HG03354 (cell line): ENCODE results near the gene CD40.

ENCODE experiments used
- ATAC-seq: cut with Tn5 transposase; IDR thresholded peaks from one replicate; pipeline ENCODE4 v1.9.1; 2021; ENCODE audit warnings: mild to moderate bottlenecking; ENCODE audit not compliant: unreplicated experiment, poor library complexity, severe bottlenecking

CD40 gene

DNA sequence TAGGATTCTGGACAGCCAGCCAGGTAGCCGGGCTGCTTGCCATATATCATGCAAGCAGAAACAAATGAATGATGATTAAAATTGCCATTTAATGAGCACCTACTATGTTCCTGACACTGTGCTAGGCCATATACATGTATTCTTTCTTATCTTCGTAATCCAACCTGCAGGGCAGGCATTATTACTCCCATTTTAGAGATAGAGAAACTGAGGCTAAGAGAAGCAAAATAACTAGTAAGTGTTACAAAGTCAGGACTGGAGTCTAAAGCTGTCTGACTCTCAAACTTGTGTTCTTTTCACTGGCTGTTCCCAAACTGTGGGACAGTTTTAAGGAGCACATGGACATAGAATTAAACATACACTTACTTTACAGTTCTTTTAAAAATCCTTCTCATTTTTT is 2.0 kb downstream of the CD40 start:
- ATAC-seq = no peak

DNA sequence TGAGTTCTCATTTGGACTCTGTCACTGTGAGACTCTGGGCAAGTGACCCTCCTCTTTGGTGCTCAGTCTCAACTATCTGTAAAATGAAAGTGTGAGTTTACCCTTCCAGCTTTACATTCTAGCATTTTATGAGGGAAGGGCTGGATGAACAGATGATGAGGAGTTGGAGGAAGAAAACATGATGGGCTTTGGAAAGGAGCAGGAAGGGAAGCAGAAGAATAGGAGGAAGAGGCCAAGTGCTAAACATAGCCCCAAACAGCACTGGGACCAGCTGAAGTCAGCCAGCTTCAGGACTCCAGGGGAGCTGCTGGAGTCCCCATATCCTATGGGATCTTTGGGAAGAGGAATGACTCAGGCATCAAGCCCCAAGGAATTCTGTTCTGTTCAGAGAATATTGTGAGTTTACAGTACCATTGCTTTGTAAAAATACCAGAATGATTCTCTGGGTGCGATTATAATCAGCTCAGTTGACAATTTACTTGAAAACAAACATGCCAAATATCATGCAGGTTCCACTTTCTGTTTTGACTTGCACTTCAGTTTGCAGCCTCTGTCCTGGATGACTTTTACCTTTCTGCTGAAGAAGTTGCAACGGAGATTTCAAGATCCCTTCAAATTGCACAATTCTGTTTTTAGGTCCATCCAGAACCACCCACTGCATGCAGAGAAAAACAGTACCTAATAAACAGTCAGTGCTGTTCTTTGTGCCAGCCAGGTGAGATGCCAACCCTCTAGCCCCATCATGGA is 3.2 kb downstream of the CD40 start:
- no peak for ATAC-seq

DNA sequence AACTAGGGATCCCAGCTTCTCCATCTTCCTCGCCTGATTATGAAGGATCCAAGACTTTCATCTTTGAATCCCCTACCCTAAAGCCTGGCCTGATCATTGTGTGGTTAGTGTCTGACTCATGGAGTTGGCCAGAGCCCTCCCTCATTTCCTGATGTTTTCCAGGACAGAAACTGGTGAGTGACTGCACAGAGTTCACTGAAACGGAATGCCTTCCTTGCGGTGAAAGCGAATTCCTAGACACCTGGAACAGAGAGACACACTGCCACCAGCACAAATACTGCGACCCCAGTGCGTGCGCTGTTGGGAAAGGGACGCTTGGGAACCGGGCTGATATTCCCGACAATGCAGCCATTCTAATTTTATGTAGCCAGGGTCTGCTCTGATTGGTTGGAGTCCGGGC is 4.0 kb downstream of the CD40 start:
- no peak for ATAC-seq

DNA sequence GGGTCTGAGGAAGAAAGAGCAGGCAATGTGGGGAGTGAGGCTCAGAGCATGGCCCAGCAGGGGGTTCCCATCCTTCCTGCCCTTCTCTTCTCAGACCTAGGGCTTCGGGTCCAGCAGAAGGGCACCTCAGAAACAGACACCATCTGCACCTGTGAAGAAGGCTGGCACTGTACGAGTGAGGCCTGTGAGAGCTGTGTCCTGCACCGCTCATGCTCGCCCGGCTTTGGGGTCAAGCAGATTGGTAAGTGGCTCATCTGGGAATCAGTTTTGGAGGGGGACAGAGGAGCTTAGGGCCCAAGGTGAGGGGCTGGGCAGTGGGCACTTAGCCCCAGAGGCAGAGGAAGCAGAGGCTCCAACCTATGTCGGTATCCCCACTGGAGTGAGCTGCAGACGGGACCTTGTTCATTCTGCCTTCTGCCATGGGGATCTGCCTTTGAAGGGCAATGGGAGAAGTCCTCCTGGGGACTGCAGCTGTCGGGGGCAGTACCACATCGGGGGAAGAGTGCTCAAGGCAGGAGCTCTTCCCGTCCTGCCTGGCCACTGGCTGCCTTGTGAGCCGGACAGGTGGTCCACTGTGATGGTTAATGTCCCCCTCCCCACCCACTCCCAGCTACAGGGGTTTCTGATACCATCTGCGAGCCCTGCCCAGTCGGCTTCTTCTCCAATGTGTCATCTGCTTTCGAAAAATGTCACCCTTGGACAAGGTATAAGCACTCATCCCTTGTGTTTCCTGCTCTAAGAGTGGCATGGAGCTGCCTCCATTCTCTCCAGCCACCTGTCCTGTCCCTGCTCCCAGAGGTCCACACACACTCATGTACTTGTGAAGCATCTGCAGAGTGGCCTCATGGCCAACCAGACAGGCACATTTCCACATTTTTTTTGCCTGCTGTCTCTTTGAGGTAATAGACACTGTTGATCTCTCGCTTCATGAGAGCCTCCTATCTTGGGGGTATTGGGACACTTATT is 4.7 kb downstream of the CD40 start:
- no peak for ATAC-seq

DNA sequence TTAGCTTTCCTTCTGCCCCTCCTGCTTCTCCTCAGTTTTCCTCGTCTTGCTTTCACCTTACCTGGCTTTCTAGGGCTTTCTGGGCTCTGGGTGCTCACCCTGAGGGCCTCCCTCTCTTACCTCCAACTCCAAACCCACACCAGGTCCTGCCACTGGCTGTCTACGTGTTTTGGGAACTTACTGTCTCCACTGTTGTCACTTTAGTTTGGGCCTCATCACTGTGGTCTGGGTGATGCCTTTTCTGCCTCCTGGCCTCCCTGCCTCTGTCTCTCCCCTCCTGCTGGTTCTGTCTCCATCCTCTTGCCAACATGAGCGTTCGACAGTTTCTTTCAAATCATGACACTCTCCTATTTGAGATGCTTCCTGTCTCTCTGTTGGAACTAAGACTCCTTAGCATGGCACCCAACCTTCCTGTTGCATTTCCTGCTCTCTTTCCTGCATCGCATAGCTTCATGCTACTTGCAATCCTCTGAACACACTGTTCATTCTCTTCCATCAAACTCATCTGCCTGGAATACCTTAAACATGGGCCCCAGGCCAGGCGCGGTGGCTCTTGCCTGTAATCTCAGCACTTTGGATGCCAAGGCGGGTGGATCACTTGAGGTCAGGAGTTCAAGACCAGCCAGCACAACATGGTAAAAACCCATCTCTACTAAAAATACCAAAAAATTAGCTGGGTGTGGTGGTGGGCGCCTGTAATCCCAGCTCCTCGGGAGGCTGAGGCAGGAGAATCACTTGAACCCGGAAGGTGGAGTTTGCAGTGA is 5.5 kb downstream of the CD40 start:
- no peak for ATAC-seq

DNA sequence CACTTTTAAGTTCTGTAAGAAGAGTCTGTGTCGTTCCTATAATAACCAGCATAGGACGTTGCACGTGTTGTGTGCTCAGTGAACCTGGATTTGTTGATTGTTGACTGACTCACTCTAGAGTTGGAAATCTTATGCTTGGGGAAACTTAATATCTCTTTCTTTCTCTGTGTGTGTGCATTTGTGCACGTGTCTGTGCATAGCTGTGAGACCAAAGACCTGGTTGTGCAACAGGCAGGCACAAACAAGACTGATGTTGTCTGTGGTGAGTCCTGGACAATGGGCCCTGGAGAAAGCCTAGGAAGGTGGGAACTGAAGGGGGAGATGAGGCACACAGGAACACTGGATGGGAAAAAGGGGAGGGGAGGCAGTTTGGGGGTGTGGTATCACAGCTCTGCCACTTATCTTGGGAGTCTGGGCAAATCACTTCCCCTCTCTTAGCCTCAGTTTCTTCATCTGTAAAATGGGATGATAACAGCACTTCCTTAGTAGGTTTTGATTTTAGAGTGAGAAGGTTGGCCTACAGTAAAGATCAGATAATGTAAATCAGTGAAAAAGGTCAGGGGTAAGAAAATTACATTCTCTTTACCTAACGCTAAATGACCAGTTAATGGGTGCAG is 8.4 kb downstream of the CD40 start:
- no peak for ATAC-seq

DNA sequence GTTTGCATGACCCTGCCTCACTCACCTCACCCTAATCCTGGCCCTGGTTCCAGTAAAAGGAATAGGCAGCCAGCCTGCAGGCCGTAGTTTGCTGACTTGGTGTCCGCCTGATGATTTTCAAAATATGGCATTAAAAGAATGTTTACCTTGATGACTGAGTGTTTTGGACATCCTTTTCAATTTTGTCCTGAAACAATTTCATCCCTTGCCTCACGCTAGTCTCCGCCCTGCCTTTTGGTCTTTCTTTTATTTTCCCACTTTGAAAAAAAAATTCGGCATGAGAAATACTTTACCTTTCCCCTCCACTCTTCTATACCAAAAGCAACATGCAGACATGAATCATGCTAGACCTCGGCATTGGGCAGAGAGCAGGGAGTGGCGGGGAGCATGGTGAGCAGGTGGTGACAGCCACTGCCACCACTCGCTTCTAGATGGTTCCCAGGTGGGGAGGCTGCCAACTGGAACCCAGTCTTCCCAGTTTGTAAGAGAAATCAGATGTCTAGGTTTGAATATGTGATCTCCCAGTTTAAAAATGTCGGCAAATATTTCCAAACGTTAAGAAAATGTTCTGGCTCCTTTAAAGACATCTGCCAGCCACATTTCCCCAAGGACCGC is 9.4 kb downstream of the CD40 start:
- ATAC-seq = no peak

DNA sequence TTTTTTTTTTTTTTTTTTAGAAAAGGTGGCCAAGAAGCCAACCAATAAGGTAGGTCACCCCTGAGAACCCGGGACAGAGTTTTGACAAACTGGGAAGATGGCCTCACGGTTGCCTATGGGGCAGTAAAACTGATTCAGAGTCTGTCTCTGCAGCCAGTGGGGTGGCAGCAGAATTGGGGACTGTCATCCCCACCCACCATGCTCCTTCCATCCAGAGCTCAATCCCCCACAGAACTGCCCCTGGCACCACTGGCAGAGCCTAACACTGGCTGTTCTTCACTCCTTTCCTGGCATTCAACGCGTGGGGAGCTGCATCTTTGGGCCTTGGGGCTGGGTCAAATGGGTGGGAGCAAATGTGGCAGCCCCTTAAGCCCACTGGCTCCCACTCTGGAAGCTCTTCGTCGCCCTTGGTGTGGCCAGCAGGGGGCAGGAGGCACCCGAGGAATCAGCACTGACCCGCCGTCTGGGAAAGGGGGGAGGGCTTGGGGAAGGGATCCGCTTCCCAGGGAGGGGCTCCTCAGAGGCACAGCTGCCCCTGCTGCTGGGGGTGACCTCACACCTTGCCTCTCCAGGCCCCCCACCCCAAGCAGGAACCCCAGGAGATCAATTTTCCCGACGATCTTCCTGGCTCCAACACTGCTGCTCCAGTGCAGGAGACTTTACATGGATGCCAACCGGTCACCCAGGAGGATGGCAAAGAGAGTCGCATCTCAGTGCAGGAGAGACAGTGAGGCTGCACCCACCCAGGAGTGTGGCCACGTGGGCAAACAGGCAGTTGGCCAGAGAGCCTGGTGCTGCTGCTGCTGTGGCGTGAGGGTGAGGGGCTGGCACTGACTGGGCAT is 10.4 kb downstream of the CD40 start:
- ATAC-seq = no peak

DNA sequence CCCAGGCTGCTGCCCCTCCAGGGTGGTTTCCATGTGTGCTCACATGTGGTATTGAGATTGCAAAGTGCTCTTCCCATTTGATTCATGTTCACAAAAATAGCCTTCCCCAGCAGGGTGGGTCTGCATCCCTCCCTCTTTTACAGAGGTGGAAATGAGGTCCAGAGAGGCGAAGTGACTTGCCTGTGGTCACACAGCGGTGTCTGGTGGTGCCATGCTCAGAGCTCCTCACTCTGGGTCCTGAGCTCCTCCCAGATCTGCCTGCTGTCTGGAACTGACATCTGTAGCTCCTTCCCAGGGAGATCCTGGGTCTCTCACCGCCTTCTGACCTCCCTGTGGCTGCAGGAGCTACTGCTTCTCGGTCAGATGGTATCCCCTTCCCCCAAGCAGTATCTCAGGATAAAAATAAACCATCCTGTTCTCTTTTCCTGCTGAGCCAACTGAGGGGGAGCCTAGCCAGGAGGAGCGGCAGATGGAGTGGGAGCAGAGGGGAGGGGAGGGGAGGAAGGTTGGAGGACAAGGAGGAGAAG is 11.9 kb downstream of the CD40 start:
- ATAC-seq = no peak

DNA sequence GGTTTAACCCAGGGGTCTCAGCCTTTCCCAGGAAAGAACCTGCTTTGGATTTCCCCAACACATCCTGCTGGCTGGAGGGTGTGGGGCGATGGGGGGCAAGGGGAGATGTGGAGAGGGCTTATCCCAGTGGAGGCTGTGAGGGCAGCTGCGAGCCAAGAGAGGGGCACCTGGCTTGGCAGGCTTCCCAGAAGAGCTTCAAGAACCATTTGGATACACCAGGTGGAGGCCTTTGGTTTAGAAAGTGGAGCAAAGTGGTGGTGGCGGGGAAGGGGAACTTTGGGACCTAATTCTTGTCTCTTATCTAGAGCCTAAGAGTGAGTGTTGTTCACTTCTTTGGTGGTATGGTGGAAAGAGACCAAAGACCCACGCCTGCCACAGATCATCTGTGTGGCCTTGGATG is 12.4 kb downstream of the CD40 start:
- no peak for ATAC-seq

DNA sequence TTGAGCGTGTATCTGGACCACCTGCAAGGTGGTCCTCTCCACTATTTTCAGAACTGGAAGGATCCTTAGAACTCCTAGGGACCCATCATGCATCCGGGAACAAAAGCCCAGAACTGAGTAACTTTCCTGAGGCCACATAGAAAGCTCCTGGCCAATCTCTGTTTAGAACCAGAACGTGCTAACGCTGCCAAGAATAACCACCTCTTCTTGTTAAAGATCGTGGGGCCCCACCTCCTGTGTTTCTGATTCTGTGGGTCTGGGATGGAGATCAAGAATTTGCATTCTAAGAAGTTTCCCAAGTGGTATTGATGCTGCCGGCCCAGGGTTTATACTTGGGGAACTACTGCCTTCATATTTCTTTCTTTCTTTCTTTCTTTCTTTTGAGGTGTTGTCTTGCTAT is 13.3 kb downstream of the CD40 start:
- no peak for ATAC-seq

DNA sequence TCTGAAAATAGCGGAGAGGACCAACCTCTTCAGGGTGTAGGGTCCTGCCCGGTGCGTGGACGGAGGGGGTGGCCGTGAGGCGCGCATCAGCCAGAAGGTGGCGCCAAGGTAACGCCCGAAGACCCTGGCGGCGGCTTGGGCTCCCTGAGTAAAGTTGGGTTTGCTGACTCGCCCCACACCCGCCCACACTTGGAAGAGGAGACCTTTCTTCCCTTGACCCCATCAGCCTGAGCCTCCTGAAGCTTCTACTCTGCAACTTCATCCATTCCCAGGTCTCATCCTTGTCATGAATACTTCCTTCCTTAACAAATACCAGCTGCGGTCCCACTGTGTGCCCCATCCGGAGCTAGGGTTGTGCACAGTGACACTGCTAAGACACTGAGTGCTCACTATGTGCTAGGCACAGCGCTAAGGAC is 14.6 kb downstream of the CD40 start:
- ATAC-seq = no peak

DNA sequence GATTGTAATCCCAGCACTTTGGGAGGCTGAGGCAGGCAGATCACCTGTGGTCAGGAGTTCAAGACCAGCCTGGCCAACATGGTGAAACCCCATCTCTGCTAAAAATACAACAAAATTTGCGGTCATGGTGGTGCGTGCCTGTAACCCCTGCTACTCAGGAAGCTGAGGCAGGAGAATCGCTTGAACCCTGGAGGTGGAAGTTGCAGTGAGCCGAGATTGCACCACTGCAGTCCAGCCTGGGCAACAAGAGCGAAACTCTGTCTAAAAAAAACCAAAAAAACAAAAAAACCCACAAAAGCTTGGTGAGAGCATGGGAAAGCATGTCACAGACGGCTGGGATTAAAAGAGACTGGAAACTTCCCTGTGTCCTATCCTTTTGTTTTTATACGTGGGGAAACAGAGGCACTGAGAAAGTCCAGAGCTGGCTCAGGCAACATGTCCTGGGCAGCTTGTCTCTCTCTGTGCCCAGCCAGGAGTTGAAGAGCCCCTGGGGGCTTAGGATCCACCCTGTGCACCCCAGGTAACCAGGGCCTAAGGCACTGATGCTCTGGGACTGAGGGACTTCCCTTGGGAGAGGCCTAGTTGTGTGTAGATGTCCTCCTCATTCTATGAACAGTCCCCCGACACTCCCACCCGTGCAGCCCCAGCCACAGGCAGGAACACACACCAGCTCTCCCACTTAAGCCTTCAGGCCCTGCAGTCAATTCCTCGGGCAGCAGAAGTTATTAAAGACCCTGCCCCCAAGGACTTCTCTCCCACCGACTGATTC is 16.0 kb downstream of the CD40 start:
- ATAC-seq = no peak

DNA sequence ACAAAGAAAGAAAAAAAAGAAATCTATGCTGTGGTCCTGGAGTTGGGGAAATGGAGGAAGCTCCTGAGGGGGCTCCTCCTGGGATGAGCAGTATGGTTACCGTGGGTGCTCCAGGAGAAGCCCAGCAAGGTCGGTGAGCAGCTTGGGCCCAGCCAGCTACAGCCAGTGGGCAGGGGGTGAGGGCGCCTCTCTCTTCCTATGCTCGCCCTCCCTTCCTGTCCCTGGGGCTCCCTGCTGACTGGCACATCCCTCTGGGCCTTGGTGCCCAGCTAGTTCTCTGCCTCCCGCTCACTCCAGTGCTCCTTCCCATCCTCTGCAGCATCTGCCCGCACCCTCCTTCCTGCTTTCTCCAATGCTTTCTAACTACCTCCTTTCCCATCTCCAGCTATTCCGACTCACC is 16.6 kb downstream of the CD40 start:
- ATAC-seq = no peak

DNA sequence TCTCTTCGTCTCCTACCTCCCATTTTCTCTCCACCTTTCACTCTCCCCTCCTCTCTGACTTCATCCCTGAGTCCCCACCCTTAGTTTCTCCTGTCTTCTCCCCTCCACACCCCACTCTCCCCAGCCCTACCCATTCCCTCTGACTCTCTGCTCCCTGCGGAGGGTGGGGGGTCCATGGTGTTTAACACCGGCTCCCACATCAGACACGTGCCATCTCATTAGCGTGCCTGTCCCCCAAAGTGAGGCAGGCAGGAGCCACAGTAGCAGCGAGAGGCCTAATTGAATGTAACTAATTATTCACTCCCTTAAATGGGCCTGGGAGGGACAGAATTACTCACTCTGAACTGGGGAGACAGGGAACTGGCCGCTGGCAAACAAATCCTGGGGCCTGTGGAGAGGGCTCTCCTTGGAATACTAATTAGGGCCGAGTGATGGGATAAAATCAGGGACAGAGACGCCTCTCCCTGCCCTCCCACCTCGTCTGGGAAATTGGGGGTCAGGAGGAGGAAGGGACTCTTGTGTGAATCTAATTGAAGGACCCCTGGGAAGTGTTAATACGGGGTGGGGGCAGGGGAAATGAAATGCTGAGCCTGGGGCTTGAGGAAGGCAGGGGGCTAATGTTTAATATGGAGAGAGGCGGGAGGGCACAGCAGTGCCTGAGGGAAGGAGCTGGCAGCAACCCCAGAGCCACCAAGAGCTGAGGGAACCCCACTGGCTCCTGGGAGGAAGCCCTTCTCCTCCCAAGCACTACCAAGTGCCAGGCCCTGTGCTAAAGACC is 17.9 kb downstream of the CD40 start:
- ATAC-seq = no peak

DNA sequence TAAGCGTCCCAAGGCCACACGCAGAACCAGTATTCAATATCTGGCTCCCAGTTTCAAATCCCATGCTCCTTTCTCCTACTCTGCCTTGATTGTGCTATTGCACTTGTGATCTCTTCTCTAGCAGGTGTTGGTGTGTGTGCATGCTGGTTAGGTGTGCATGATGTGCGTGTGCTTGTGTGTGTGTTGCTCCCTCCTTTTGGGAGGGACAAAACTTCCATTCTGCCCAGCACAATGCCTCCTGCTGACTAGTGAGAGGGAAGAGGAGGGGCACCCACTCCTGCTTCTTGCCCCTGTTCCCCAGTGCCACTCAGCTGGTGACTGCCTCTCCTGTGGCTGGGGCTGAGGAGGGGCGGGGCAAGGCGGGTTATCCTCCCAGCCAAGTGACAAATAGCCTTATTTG is 19.7 kb downstream of the CD40 start:
- no peak for ATAC-seq

DNA sequence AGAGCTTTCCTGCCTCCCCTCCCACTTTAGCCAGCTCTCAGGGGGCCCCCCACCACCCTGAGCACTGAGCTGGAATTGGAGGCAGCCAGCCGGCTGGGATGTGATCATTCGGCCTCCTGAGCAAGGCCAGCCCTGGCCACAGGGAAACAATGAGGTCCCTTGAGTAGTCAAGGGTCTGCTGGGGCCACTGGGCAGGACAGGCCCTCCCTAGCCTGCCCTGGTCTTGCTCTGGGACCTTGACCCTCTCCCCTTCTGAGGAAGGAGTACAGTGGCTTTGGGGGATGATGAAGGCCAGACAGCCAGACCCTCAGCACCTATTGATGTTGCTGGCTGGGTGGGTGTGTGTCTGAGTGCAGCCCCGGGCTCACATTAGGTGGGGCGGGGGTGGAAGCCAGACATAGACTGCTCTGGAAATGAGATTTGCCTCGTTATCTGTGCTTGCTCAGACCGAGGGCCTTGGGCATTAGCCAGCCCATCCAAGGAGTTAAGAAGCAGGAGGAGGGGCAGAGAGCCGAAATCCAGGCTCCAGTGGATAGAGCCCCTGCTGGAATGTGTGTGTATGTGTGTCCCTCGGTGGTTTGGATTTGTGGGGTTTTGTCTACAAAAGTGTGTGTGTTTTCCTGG is 21.3 kb downstream of the CD40 start:
- no peak for ATAC-seq
